Measurements from ENCODE around the gene LTC4S.

LTC4S gene

DNA sequence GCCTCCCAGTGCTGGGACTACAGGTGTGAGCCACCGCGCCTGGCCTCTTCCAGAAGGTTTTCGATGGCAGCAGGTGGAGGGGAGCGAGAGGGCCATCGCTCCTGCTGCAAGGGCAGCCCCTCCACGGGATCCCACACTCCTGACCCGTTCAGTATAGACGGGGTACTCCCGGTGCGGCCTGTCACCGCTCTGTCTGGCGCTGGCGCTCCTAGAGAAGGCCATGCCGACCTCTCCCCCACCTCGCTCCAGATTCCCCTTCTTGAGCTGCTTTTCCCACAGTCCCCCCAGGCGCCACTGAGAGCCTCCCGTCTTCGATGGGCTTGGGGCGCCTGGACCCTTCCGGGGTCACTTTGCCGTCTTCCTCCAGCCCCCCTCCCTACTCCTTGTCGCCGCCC is 22.6 kb downstream of the LTC4S start:
- H3K27ac ChIP-seq (ENCODE audit: low read length), result no peak overlapping the region
- H3K79me2 ChIP-seq (ENCODE audit: insufficient read depth, low read length), result peaks cover 4% of the 10 kb centered on the region
- no peak for ATAC-seq (ENCODE audit: insufficient read depth, low read depth)
- no peak overlapping the region for H3K9ac ChIP-seq (ENCODE audit: low read depth, low read length)
- H3K36me3 ChIP-seq (ENCODE audit: insufficient read depth, low read length), result peaks cover 13% of the 10 kb centered on the region
- H2AFZ ChIP-seq (ENCODE audit: low read depth, low read length), result no peak overlapping the region
- no peaks in the 10 kb centered on the region for H3K27me3 ChIP-seq (ENCODE audit: insufficient read depth, low read length, poor library complexity)
- TF ChIP-seq, protein P1, sequence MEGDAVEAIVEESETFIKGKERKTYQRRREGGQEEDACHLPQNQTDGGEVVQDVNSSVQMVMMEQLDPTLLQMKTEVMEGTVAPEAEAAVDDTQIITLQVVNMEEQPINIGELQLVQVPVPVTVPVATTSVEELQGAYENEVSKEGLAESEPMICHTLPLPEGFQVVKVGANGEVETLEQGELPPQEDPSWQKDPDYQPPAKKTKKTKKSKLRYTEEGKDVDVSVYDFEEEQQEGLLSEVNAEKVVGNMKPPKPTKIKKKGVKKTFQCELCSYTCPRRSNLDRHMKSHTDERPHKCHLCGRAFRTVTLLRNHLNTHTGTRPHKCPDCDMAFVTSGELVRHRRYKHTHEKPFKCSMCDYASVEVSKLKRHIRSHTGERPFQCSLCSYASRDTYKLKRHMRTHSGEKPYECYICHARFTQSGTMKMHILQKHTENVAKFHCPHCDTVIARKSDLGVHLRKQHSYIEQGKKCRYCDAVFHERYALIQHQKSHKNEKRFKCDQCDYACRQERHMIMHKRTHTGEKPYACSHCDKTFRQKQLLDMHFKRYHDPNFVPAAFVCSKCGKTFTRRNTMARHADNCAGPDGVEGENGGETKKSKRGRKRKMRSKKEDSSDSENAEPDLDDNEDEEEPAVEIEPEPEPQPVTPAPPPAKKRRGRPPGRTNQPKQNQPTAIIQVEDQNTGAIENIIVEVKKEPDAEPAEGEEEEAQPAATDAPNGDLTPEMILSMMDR (IDR thresholded peaks at IDR 0.05; ENCODE audit: borderline replicate concordance, extremely low read depth, low read length, poor library complexity, severe bottlenecking), result no peak
- TF ChIP-seq EZH2 (IDR thresholded peaks at IDR 0.05; ENCODE audit: borderline replicate concordance, low read depth, low read length, severe bottlenecking), result no peak
- no peaks in the 10 kb centered on the region for H3K9me3 ChIP-seq (ENCODE audit: insufficient read depth, low read length, severe bottlenecking)
- H3K4me1 ChIP-seq (ENCODE audit: insufficient read depth, low read length), result peaks cover 11% of the 10 kb centered on the region
- H4K20me1 ChIP-seq (ENCODE audit: insufficient read depth, low read length), result no peaks in the 10 kb centered on the region
- no peak overlapping the region for H3K4me3 ChIP-seq (ENCODE audit: low read depth in 1 of 2, low read length in 2 of 2)
- DNase-seq, result no peak
- H3K4me2 ChIP-seq (ENCODE audit: insufficient read depth, low read length), result no peak overlapping the region

DNA sequence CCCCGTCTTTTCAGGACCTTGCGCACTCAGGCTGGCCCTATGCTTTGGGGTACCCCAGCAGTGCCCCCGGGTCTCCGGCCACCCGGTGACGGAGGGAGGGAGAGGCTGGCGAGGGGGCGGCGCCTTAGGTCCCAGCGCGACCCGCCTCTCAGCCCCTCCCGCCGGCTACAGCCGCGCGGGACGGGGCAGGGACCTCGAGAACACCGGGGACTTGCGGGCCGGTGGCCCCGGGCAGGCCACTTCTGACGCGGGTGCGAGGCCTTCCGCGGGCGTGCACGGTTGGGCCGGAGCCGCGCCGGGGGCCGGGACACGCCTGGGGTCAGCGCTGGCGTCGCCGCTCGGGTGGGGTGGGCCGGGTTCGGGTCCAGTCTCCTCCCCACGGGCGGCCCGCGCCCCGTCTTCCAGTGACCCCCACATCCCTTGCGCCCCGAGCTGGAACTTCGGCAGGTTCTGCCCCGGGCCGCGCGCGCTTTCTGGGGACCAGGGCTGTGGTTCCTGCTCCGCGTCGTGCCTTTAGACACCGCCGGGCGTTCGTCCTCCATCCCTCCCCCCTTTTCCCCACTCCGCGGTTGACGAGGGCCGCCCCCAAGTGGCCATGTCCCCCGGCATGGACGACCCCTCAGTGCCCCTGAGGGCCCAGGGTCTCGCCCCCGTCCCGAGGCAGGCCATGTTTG is 23.1 kb downstream of the LTC4S start:
- TF ChIP-seq, protein P1 (IDR thresholded peaks at IDR 0.05; ENCODE audit: borderline replicate concordance, extremely low read depth, low read length, poor library complexity, severe bottlenecking), result no peak
- TF ChIP-seq EZH2 (IDR thresholded peaks at IDR 0.05; ENCODE audit: borderline replicate concordance, low read depth, low read length, severe bottlenecking), result no peak
- Histone ChIP-seq H3K9me3 (ENCODE audit: insufficient read depth, low read length, severe bottlenecking) (no peaks in the 10 kb centered on the region), H3K9ac (ENCODE audit: low read depth, low read length) (no peak overlapping the region), H3K36me3 (ENCODE audit: insufficient read depth, low read length) (peaks cover 10% of the 10 kb centered on the region; the same call in 1 of the 2 replicates), H3K4me3 (ENCODE audit: low read depth in 1 of 2, low read length in 2 of 2) (no peak overlapping the region), H3K4me2 (ENCODE audit: insufficient read depth, low read length) (no peak overlapping the region), H4K20me1 (ENCODE audit: insufficient read depth, low read length) (peaks cover under 1% of the 10 kb centered on the region; the same call in 1 of the 2 replicates), H2AFZ (ENCODE audit: low read depth, low read length) (no peak overlapping the region), H3K27me3 (ENCODE audit: insufficient read depth, low read length, poor library complexity) (no peaks in the 10 kb centered on the region), H3K27ac (ENCODE audit: low read length) (no peak overlapping the region), H3K79me2 (ENCODE audit: insufficient read depth, low read length) (peaks cover 8% of the 10 kb centered on the region), H3K4me1 (ENCODE audit: insufficient read depth, low read length) (peaks cover 16% of the 10 kb centered on the region)
- DNase-seq (no peak), ATAC-seq (ENCODE audit: insufficient read depth, low read depth) (no peak)

DNA sequence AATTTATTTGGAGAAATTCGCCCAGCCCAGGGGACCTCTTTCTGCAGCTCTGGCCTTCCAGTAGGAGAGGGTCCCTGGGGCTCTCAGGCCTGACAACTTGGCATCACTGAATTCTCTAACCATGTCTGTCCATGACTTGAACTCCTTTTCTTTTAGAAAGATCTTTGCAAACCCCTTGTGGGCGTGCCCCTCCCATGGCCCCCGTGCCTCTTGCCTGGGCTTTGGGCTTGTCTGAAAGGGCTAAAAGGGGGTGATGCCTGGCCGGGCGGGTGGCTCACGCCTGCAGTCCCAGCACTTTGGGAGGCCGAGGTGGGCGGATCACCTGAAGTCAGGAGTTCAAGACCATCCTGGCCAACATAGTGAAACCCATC is 23.7 kb downstream of the LTC4S start:
- Histone ChIP-seq H3K9me3 (ENCODE audit: insufficient read depth, low read length, severe bottlenecking) (no peaks in the 10 kb centered on the region), H2AFZ (ENCODE audit: low read depth, low read length) (no peak overlapping the region), H3K9ac (ENCODE audit: low read depth, low read length) (no peak overlapping the region), H3K36me3 (ENCODE audit: insufficient read depth, low read length) (peaks cover 11% of the 10 kb centered on the region), H3K4me1 (ENCODE audit: insufficient read depth, low read length) (peaks cover 21% of the 10 kb centered on the region), H3K4me3 (ENCODE audit: low read depth in 1 of 2, low read length in 2 of 2) (no peak overlapping the region), H3K4me2 (ENCODE audit: insufficient read depth, low read length) (no peak overlapping the region), H3K27ac (ENCODE audit: low read length) (no peak overlapping the region), H3K27me3 (ENCODE audit: insufficient read depth, low read length, poor library complexity) (no peaks in the 10 kb centered on the region), H4K20me1 (ENCODE audit: insufficient read depth, low read length) (peaks cover 5% of the 10 kb centered on the region), H3K79me2 (ENCODE audit: insufficient read depth, low read length) (peaks cover 13% of the 10 kb centered on the region)
- ATAC-seq (ENCODE audit: insufficient read depth, low read depth) (no peak), DNase-seq (no peak)
- no peak for TF ChIP-seq EZH2 (IDR thresholded peaks at IDR 0.05; ENCODE audit: borderline replicate concordance, low read depth, low read length, severe bottlenecking)
- TF ChIP-seq, protein P1 (IDR thresholded peaks at IDR 0.05; ENCODE audit: borderline replicate concordance, extremely low read depth, low read length, poor library complexity, severe bottlenecking), result no peak
